ENCODE measurements around the gene TMEM213.
"Not testable (repeated sequence)": the region's sequence is repeated elsewhere in the genome, so short reads cannot be mapped to it uniquely, and the experiment has no call there.

The TMEM213 gene

DNA sequence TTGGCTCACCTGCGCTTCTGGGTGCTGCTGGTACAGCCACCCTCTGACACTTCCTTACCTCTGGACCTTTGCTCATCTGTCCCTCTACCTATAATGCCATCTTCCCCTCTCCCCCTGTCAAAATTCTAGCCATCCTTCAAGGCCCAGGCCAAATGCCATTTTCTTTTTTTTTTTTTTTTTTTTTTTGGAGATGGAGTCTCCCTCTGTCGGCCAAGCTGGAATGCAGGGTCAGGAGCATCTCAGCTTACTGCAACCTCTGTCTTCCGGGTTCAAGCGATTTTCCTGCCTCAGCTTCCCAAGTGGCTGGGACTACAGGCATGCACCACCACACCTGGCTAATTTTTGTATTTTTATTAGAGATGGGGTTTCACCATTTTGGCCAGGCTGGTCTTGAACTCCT is 748 bp upstream of the TMEM213 start:
- DNase-seq (ENCODE audit: low read depth) = not testable (repeated sequence)

DNA sequence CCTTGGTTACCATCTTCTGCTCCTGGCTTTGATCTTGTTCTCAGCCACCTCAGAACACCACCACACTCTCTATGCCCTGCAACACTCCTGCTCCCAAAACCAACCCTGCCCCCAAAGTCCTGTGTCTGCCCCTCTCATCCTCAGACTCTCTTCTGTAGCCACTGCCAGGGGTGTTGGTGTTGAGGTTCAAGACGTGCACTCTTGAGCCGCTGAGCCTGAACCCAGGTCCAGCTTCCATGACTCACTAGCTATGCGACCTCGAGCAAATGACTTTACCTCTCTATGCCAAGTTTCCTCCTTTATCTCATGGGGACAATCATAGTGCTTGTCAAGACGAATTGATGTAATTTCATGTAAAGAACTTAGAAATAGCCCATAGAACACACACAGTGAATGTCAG is 1.0 kb downstream of the TMEM213 start:
- DNase-seq (ENCODE audit: low read depth) = no peak

DNA sequence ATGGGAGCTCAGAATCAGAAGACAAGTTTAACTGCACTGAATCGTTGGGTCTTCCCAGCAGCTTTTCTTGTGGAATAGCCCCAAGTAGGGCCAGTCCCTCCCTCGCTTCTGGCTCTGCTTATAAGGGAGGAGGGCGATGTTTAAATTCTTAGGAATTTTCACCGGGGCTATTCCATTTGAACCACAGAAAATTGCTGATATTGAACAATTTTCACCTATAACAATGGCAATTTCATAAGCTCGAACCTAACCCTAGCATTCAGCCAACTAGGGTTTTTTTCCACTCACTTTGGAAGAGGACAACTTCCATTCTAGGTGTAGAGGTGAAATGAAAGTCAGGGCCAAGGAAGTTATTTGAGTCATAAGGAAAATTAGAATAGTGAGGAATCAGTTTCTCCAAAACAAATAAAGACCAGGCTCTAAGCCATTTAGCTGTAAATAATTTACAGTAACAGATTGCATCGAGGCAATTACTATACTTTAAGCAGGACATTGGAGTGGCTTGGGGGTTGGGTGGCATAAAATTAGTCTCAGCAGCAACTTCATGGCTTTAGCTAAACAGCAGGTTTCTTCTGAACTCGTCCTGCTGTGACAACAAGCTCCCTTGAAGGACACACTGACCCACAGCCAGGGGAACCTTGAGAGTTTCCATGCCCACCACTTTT is 1.7 kb downstream of the TMEM213 start:
- DNase-seq (ENCODE audit: low read depth) = no peak

DNA sequence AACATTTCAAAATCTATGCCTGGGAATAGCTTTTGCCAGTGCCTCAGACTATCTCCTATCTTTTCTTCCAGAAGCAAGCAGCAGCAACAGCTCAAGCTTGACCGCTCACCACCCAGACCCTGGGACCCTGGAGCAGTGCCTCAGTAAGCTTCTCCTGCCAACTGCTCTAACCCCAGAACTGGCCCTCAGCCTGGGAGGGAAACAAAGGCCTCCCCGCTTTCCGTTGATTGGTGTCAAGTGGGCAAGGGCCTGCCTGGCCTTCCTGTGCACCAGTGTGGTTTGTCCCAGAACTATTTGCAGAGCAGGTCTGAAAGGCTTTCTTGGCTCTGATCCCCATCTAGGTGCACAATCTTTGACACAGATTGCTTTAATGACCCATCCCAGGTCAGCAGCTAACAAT is 3.5 kb downstream of the TMEM213 start:
- no peak for DNase-seq (ENCODE audit: low read depth)

DNA sequence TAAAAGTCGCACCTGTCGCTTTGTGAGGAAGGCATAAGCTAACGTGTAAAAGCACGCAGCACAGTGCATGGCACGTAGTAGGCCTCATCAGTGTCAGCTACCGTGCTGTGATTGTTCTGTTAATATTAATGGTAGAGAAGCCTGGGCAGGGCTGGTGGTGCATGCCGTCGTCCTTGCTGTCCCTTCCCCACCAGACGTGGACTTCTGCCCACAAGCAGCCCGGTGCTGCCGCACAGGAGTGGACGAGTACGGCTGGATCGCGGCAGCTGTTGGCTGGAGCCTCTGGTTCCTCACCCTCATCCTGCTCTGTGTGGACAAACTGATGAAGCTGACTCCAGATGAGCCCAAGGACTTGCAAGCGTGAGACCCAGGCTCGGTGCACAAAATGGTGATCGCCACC is 4.9 kb downstream of the TMEM213 start:
- DNase-seq (ENCODE audit: low read depth) = no peak

DNA sequence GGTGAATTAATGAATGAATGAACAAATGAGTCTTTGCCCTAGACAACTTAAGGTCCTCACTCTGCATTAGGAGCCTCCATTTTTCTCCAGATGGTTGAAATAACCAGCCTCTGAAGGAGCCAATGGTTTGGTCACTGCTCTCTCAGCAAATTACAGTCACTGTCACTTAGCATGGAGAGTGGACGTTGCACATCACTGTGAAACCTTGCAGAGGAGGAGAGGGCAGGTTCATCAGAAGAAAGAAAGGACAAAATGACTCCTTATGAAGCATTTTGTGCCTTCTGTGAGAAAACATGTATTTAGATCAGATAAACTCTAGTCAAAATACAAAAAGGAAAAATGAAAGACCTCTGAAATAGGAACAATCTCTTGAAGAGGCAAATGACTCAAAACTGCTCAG is 6.8 kb downstream of the TMEM213 start:
- DNase-seq (ENCODE audit: low read depth) = no peak

DNA sequence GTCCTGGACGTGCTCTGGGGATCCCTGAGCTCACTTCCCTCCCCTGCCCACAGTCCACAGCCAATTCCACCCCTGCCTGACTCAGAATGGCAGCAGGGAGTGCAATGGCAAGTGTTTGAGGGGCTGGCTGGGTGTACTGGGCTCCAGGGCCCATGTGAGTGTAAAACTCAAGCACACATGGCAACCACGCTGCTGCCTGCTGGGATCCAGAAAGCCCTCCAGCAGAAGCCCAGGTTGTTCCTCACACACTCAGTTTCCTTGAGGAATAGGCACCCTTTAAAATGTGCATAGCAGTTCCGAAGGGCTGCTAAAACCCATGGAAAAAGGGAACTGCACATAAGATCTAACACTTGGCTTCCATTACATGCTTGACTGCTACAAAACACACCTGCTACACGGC is 11.6 kb downstream of the TMEM213 start:
- DNase-seq (ENCODE audit: low read depth) = no peak

DNA sequence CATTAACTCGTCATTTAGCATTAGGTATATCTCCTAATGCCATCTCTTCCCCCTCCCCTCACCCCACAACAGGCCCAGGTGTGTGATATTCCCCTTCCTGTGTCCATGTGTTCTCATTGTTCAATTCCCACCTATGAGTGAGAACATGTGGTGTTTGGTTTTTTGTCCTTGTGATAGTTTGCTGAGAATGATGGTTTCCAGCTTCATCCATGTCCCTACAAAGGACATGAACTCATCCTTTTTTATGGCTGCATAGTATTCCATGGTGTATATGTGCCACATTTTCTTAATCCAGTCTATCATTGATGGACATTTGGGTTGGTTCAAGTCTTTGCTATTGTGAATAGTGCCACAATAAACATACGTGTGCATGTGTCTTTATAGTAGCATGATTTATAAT is 13.5 kb downstream of the TMEM213 start:
- not testable (repeated sequence) for DNase-seq (ENCODE audit: low read depth)

DNA sequence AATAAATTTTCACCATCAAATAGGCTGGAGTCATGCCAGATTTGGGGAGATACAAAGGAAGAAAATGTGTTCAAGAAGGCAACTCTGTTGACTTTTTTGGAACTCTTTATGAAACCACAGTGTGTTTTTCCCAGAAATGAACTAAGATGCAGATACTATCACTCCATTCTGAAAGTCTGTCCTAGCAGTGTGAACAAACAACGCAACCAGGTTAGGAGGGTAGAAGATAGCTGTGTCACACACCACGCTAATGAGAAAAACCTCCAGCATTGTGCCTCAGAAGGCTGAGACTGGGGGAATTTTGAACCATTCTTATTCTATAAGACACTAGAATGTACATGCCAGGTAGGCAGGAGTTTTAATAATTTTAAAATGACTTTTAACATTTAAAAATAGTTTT is 16.2 kb downstream of the TMEM213 start:
- DNase-seq (ENCODE audit: low read depth) = no peak

DNA sequence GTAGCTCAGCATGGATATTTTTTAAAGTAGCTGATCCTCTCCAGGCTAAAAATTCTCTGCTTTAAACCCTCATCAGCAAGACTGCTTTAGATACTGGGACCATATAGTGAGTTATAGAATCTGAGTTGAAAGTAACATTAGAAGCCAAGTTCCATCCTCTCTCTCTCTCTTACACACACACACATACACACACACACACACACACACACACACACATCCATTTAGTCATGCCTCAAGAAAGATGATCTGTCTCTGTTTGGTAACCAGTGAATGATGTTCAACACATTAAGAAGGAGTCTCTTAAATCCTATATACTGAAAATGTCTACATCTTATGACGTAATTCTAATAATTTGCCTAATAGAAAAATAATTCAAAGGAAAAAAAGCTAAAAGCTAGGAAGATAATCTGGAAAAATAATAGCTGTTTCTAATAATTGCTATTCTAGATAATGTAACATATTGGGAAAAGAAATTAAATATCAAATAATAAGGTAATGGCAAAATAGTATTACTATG is 17.1 kb downstream of the TMEM213 start:
- no peak for DNase-seq (ENCODE audit: low read depth)

DNA sequence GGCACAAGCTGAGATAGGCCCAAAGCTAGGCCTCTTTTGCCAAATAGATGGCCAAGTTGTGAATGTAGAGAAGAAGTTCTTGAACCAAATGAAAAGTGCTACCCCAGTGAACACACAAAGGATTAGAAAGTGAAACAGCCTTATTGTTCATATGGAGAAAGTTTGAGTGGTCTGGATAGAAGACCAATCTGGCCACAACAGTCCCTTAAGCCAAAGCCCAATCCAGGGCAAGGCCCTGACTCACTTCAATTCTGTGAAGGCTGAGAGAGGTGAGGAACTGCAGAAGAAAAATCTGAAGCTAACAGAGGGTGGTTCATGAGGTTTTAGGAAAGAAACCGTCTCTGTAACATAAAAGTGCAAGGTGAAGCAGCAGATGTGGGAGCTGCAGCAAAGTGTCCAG is 18.9 kb downstream of the TMEM213 start:
- DNase-seq (ENCODE audit: low read depth) = no peak

DNA sequence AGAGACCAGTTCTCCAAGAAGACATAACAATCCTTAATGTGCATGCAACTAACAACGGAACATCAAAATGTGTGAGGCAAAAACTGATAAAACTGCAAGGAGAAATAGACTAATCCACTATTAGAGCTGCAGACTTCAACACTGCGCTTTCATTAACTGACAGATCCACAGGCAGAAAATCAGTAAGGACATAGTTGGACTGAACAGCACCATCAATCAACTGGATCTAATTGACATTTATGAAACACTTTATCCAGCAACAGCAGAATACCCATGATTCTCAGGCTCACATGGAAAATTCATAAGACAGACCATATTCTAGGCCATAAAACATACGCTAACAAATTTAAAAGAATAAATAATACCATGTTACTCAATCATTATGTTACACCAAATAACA is 21.8 kb downstream of the TMEM213 start:
- DNase-seq (ENCODE audit: low read depth) = no peak

DNA sequence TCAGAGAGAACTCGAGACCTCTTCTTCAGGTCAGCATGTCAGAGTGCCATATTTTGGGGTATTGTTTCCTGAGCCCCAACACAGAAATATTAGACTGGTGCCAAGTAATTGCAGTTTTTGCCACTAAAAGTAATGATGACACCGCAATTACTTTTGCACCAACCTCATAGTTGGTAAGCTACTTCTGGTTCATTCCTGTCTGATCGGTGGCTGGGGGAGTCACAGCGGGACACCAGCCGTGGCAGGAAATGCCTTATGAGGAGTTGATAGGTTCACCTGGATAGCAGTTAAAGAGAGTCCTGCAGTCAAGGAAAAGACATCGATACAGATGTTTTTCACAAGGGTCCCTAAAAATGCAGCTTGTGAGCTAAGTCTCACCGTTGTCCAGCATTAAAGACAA is 24.1 kb downstream of the TMEM213 start:
- DNase-seq (ENCODE audit: low read depth) = no peak

DNA sequence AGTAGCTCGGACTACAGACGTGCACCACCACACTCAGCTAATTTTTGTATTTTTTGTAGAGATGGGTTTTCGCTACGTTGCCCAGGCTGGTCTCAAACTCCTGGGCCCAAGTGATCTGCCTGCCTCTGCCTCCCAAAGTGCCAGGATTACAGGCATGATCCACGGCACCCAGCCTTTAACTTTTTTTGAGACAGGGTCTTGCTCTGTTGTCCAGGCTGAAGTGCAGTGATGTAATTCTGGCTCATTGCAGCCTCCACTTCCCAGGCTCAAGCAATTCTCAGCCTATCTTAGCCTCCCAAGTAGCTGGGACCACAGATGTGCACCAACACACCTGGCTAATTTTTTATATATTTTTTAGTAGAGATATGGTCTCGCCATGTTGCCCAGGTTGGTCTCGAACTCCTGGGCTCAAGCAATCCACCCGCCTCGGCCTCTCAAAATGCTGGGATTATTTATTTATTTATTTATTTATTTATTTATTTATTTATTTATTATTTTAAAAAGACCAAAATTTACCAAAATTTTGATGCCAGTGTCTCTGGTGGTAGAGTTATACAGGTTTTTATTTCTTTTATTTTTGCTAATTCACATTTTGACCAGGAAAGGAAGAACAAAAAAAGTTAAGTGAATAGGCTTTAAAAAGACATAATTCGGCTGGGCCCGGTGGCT is 25.2 kb downstream of the TMEM213 start:
- no peak for DNase-seq (ENCODE audit: low read depth)

DNA sequence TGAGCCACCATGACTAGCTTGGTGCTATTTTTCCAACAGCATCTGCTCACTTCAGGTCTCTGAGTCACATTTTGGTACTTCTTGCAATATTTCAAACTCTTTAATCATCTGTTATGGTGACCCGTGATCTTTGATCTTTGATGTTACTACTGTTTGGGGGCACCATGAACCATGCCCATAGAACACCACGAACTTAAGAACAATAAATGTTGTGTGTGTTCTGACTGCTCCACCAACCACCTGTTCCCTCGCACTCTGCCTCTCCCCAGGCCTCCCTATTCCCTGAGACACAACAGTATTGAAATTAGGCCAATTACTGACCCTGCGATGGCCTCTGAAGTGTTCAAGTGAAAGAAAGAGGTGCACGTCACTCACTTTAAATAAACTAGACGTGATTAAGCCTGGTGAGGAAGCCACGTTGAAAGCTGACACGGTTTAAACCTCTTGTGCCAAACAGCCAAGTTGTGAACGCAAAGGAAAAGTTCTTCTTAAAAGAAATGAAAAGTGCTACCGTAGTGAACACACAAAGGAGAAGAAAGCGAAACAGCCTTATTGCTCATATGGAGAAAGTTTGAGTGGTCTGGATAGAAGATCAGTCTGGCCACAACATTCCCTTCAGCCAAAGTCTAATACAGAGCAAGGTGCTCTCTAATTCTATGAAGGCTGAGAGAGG is 27.4 kb downstream of the TMEM213 start:
- DNase-seq (ENCODE audit: low read depth) = no peak

DNA sequence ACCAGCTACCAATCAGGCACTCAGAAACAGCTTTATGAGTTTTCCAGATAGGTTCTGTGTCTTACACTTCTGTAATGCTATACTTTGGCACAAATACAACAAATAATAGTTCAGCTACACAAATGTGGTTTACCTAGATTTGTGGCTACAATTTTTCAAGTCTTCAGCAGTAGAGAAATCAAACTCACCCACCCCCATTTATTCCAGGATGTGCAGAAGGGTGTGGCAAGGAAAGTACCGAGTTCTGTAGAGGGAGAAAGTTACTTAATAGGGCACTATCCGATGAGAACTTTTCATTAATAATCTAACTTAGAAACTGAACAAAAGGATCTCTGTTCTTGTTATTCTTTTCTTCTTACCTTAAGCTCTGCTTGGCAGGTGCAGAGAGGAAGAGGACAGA is 30.5 kb downstream of the TMEM213 start:
- no peak for DNase-seq (ENCODE audit: low read depth)

DNA sequence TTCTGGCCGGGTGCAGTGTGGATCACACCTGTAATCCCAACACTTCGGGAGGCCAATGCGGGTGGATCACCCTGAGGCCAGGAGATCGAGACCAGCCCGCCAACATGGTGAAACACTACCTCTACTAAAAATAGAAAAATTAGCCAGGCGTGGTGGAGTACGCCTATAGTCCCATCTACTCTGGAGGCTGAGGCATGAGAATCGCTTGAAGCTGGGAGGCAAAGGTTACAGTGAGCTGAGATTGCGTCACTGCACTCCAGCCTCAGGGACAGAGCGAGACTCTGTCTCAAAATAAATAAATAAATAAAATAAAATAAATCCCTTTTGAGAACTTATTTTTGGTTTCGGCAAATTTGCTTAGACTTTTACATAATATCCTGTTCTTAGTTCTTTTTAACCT is 31.5 kb downstream of the TMEM213 start:
- no peak for DNase-seq (ENCODE audit: low read depth)

DNA sequence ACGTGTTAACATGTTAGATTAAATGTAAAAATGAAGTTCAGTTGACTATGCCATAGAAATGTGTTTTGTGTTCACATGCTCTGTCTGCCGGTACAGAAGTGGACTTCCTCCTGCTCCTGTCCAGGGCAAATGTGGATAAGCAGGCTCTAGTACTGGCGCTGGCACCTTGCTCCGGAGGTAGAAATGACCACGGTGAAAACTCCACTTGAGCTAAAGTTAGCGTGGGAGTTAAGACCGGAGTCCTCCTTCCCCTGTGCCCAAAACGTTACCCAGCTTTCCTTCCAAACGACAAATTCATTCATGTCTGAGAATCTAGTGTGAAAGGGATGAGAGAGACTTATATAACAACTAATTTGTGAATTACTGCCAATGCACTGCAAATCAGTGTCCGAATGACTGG is 35.2 kb downstream of the TMEM213 start:
- no peak for DNase-seq (ENCODE audit: low read depth)

DNA sequence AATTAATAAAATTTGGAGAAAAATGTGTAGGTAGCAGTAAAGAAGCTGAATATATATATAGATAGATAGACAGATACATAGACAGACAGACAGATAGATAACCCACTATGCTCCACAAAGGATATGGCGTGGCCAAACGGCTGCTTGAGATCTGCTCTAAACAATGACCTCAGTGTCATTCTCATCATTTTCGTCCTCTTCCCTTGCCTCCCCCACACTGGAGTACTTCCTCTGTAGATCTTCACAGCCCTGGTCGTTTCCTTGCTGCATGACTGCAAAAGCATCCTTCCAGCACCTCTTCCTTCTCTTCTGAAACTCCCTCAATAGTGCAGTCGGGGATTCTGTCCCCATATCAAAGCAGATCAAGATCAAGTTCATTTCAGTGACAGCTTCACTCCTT is 35.8 kb downstream of the TMEM213 start:
- DNase-seq (ENCODE audit: low read depth) = no peak

DNA sequence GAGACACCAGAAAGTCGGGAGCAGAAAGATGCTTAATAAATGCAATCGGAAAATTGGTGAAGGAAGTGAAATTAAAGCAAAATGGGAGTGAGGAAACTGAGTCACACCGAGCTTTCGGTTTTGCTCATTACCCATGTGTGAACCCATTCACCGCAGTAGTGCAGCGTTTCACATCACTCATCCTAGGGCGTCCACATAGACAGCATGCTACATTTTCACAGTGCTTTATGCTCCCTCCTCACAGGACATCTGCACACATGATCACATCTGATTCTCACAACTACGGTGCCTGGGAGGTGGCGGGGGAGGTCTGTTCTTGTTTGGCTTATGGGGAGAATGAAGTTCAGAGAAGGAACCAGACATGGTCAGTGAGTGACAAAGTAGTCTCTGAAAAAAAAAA is 36.8 kb downstream of the TMEM213 start:
- DNase-seq (ENCODE audit: low read depth) = no peak

DNA sequence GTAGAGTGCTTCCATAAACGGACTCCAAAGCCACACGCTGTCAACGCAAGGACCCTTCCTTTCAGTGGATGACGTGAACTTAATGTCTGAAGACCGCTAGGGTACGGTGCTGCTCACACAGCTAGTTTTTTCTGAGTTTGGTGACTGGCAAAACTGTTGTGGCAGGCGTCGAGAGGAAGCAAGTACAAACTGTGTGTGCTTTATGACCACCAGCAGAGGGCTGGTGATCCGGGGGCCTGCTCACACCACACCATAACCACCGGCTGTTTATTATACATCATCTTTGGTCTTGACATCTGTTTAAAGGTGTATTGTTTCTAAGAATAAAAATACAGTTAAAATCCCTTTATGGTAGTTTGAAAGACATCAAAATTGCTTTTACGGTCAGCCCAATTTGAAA is 37.3 kb downstream of the TMEM213 start:
- DNase-seq (ENCODE audit: low read depth) = no peak

DNA sequence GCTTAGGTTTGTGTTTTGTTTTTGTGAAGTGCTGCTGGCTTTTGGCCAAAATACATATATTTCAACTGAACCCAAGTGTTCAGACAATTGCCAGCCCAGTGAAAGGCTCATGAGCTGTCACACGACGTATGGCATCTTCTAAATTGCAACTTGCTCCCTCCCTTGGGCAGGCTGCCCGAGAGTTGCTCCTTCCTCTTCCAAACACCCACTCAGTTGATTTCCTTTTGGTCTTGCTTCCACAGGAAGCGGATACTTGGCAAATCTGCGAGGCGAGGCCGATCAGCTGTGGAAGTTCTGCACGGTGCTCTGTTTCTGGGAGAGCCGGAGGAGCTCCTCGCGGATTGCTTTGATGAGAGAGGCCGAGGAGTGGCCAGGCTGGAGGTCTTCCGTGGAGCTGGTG is 39.8 kb downstream of the TMEM213 start:
- no peak for DNase-seq (ENCODE audit: low read depth)

DNA sequence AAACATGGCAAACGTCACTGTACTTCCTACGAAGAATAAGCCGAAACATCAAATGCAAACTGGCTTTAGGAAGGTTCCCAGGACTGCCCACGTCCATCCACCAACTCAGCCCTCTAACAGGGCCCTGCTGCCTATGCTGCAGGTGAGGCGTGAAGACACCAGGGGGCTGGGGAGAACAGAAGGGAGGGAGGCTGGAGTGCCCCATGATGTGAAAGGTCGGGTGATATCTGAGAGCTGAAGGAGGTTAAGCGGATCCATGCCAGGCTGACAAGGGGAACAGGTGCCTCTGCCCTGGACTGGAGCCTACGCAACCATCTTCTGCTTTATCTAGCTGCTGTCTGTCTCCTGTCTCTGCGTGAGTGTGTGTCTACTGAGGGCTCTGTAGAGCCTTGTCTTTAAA is 40.4 kb downstream of the TMEM213 start:
- DNase-seq (ENCODE audit: low read depth) = no peak
